Skin epidermis (tissue), 12 donors: ENCODE results near the gene EIF2AK3.
A peak's percentile ranks its signal among the peaks of the same experiment; 100 is the strongest.

Experiments used
- H3K27ac ChIP-seq, 21 experiments: fragments of 200-600 bp; sonication (generic) in 11 of 21; one replicate each; pipeline ENCODE4 v1.5.0; 2020; ENCODE audit warnings: mild to moderate bottlenecking in 3 of 21, inconsistent platforms in 2 of 21, moderate library complexity in 2 of 21
- H3K4me3 ChIP-seq, 7 experiments: fragments of 200-600 bp; sonication (generic) in 2 of 7; one replicate each; pipeline ENCODE4 v1.5.0; 2020; ENCODE audit warnings: inconsistent platforms in 2 of 7, mild to moderate bottlenecking in 2 of 7, moderate library complexity in 1 of 7

EIF2AK3 gene

GRCh38 chr2:88602022-88602421 is 25.2 kb downstream of the EIF2AK3 start:
- Histone ChIP-seq H3K4me3 (no peak overlapping the region), H3K27ac (peak overlapping the region in 7 of 21 experiments; percentile 6 to 65 (median 24))

GRCh38 chr2:88601286-88601685 is 26.0 kb downstream of the EIF2AK3 start:
- peak overlapping the region in 6 of 21 experiments; percentile 6 to 65 (median 23) for H3K27ac ChIP-seq
- no peak overlapping the region for H3K4me3 ChIP-seq

- Histone ChIP-seq H3K4me3 (no peak overlapping the region), H3K27ac (peak overlapping the region in 3 of 21 experiments; percentile 11 to 45 (median 23))
Measured at GRCh38 chr2:88600038-88600465, 27.2 kb downstream of the EIF2AK3 start.

- Histone ChIP-seq H3K27ac (peak overlapping the region in 1 of 21 experiments; percentile 11), H3K4me3 (no peak overlapping the region)
Measured at GRCh38 chr2:88599527-88599926, 27.7 kb downstream of the EIF2AK3 start.

- no peak overlapping the region for H3K27ac ChIP-seq
Measured at GRCh38 chr2:88597168-88597567, 30.1 kb downstream of the EIF2AK3 start.

GRCh38 chr2:88596141-88596830 is 31.0 kb downstream of the EIF2AK3 start:
- H3K27ac ChIP-seq = no peak overlapping the region
- H3K4me3 ChIP-seq = no peak overlapping the region

More at GRCh38 chr2:88597168-88597567, 30.1 kb downstream of the EIF2AK3 start:
- no peak overlapping the region for H3K4me3 ChIP-seq

- H3K4me3 ChIP-seq = no peak overlapping the region
Measured at GRCh38 chr2:88591698-88592097, 35.6 kb downstream of the EIF2AK3 start.

GRCh38 chr2:88590998-88591613 is 36.2 kb downstream of the EIF2AK3 start:
- H3K27ac ChIP-seq = no peak overlapping the region
- no peak overlapping the region for H3K4me3 ChIP-seq

More at GRCh38 chr2:88591698-88592097, 35.6 kb downstream of the EIF2AK3 start:
- no peak overlapping the region for H3K27ac ChIP-seq

- no peak overlapping the region for H3K27ac ChIP-seq
- H3K4me3 ChIP-seq = no peak overlapping the region
Measured at GRCh38 chr2:88585969-88586368, 41.3 kb downstream of the EIF2AK3 start.

GRCh38 chr2:88582030-88582429 is 45.2 kb downstream of the EIF2AK3 start:
- Histone ChIP-seq H3K4me3 (no peak overlapping the region), H3K27ac (no peak overlapping the region)

GRCh38 chr2:88580088-88580487 is 47.2 kb downstream of the EIF2AK3 start:
- Histone ChIP-seq H3K27ac (no peak overlapping the region), H3K4me3 (no peak overlapping the region)

- H3K4me3 ChIP-seq = no peak overlapping the region
- H3K27ac ChIP-seq = no peak overlapping the region
Measured at GRCh38 chr2:88575630-88576029, 51.6 kb downstream of the EIF2AK3 start.

- Histone ChIP-seq H3K4me3 (no peak overlapping the region), H3K27ac (no peak overlapping the region)
Measured at GRCh38 chr2:88575051-88575450, 52.2 kb downstream of the EIF2AK3 start.

GRCh38 chr2:88574445-88574844 is 52.8 kb downstream of the EIF2AK3 start:
- no peak overlapping the region for H3K27ac ChIP-seq
- H3K4me3 ChIP-seq = no peak overlapping the region

GRCh38 chr2:88568179-88568578 is 59.1 kb downstream of the EIF2AK3 start:
- no peak overlapping the region for H3K27ac ChIP-seq
- H3K4me3 ChIP-seq = no peak overlapping the region

- Histone ChIP-seq H3K4me3 (no peak overlapping the region), H3K27ac (no peak overlapping the region)
Measured at GRCh38 chr2:88564402-88564801, 62.9 kb downstream of the EIF2AK3 start.

GRCh38 chr2:88563129-88563528 is 64.1 kb downstream of the EIF2AK3 start:
- H3K4me3 ChIP-seq = no peak overlapping the region
- H3K27ac ChIP-seq = no peak overlapping the region

GRCh38 chr2:88561646-88562388 is 65.4 kb downstream of the EIF2AK3 start:
- Histone ChIP-seq H3K27ac (peak overlapping the region in 1 of 21 experiments; percentile 8), H3K4me3 (no peak overlapping the region)

- H3K4me3 ChIP-seq = no peak overlapping the region
- no peak overlapping the region for H3K27ac ChIP-seq
Measured at GRCh38 chr2:88560619-88561307, 66.5 kb downstream of the EIF2AK3 start.

- no peak overlapping the region for H3K4me3 ChIP-seq
- no peak overlapping the region for H3K27ac ChIP-seq
Measured at GRCh38 chr2:88557290-88557689, 70.0 kb downstream of the EIF2AK3 start.
